LNCaP clone FGC (cell line): Measurements from ENCODE around the gene GLIS1.
A peak's percentile ranks its signal among the peaks of the same experiment; 100 is the strongest.

Experiments
- DNase-seq: peaks from one replicate; pipeline ENCODE4 v3.0.0-alpha.2; 2011; ENCODE audit warnings: low read depth
- H3K4me3 ChIP-seq: 2 replicates; pipeline ENCODE4 v1.5.1; 2011; ENCODE audit warnings: mild to moderate bottlenecking, low read depth, low read length, control low read depth
- TF ChIP-seq, protein P1 (sequence below): IDR thresholded peaks from 2 replicates; pipeline ENCODE4 v1.5.1; 2012; ENCODE audit warnings: mild to moderate bottlenecking; ENCODE audit not compliant: control insufficient read depth, insufficient read depth; ENCODE audit errors: extremely low read depth

The GLIS1 gene

DNA sequence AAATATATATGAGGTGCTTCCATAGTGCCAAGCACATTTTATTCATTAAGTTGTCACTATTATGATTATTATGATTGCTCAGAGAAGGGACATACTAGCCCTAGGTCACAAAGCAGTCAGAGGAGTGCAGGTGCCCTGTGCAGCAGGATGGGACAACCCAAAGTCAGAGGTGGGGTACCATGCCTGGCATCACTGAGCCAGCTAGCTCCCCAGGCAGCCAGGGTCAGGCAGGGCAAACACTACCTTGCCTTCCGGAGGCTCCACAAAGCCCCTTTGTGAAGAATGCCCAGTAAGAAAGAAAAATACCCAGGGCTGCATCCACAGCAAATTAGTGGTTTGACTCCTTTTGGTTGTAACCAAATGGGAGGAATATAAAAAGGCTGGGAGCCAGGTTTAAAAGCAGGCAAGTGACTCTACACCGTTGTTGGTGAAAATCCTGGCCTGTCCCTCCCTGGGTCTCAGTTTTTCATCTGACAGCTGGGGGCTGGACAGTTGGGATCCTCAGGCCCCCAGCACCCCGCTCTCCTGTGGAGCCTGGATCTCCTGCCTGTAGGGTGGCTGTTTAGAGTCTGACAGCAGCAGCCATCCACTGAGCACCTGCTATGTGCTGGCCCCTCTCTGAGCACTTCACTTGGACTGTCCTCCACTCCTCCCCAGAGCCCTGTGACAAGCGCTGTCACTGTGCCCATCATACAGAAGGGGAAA is 98.8 kb downstream of the GLIS1 start:
- DNase-seq: no peak
- TF ChIP-seq, protein P1, sequence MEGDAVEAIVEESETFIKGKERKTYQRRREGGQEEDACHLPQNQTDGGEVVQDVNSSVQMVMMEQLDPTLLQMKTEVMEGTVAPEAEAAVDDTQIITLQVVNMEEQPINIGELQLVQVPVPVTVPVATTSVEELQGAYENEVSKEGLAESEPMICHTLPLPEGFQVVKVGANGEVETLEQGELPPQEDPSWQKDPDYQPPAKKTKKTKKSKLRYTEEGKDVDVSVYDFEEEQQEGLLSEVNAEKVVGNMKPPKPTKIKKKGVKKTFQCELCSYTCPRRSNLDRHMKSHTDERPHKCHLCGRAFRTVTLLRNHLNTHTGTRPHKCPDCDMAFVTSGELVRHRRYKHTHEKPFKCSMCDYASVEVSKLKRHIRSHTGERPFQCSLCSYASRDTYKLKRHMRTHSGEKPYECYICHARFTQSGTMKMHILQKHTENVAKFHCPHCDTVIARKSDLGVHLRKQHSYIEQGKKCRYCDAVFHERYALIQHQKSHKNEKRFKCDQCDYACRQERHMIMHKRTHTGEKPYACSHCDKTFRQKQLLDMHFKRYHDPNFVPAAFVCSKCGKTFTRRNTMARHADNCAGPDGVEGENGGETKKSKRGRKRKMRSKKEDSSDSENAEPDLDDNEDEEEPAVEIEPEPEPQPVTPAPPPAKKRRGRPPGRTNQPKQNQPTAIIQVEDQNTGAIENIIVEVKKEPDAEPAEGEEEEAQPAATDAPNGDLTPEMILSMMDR: no peak
- no peak overlapping the region for H3K4me3 ChIP-seq

DNA sequence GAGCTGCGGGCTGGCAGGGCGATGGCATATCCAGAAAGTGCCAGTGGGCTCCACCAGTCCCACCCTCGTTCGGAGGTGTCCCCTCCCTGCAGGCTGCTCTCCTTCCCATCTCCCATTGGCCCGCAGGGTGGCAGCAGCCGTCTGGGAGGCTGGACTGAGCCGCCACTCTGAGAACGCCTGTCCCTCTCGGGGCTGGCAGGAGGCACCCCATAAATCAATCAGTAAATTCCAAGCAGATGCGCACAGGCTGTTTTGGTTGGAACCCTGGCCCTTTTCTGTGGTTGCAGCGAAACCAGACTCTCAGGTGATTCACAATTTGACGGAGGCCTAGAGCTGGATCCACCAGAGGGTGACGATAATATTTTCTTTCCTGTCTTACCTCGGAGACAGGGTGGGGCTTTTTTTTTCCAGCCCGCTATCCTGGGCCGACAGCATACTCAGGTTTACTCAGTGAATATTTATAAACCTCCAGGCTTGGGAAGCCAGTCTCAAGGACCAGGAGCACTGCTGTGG is 99.7 kb downstream of the GLIS1 start:
- no peak overlapping the region for H3K4me3 ChIP-seq
- TF ChIP-seq, protein P1: no peak
- no peak for DNase-seq

DNA sequence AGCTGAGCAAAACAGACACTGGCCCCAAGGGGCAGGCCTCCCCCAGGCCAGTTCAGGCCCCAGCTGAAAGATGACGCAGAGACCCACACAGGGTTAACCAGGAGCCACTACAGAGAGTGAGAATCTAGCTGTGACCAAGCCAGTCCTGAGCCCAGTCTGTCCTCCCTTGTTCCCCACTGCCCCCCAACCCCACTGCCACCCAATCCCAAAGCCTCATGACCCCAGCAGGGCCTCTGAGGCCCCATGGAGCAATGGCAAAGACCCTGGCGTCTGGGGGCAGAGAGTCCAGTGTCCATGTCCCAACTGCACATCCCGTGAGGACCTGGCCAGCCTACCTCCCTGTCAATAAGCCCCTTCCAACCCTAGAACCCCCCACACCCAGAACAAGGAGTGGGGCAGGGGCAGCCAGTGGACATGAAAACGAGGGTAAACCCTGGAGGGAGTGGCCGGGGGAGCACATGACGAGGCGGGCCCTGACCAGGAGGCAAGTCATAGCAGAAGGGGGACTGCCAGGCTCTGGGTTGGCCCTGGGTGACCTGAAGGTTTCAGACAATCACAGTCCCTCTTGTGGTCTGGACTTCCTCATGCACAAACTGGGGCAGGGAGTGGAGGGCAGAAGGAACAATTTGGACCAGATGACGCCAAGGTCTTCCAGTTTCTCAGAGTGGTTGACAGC is 100.5 kb downstream of the GLIS1 start:
- H3K4me3 ChIP-seq: no peak overlapping the region
- TF ChIP-seq, protein P1: no peak
- DNase-seq: no peak

DNA sequence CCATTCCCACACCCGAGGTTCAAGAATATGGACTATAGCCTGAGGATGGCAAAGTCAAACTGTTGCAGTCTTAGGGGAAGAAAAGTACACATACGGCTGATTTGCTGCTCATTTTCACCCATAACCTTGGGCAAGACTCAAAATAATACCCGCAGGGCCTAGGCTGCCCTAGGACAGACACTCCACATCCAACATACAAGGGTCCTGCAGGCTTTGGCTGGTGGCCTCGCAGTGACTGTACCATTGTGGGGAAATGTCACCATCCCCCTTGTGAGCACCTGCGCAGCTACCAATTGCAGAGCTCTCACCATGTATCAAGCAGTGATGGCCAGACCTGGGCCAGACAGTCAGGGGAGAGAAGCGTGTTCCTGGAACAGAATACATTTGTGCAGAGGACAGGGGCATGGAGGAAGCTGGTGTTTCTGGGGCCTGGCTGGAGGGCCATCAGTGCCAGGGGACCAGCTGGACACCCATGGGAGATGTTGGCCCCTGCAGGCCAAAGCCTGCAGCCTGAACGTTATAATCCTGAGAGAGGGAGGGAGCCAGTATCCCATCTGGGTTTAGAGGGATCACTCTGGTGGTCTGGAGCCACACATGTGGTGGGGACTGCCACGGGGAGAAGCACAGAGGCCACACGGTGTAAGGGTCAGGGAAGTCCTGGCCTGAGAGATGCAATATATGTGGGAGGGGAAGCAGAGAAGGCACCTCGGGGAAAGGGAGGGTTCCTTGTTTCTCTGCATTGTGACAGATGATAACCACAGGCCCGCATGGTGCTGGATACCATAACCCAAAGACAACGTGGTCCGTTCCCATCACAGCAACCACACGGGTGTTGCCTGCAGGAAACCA is 101.2 kb downstream of the GLIS1 start:
- no peak for DNase-seq
- TF ChIP-seq, protein P1: no peak
- H3K4me3 ChIP-seq: no peak overlapping the region

DNA sequence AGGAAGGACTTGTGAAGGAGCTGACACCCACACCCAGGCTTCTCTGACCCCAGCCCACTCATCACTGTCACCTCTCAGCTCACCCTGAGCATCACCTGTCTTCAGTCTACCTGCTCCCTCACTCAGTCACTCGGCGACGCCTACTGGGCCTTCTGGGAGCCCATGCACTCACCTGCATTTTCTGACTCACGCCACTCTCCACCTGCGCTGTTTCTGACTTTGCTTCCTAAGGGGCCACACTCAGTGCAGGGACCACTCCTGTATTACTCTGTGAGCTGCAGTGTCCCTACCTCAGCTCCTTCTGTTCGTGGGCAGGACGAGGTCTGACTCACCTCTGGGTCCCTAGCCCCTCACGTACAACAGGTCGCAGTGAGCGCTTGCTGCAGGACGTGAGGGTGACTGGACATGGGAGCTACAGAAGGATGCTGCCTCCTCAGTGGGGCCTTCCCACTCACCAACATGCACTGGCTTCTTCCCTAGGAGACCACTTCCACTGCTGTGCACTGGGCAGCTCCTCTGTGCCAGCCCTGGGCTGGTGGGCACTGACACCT is 102.3 kb downstream of the GLIS1 start:
- no peak overlapping the region for H3K4me3 ChIP-seq
- TF ChIP-seq, protein P1: peak; percentile 49
- DNase-seq: no peak

DNA sequence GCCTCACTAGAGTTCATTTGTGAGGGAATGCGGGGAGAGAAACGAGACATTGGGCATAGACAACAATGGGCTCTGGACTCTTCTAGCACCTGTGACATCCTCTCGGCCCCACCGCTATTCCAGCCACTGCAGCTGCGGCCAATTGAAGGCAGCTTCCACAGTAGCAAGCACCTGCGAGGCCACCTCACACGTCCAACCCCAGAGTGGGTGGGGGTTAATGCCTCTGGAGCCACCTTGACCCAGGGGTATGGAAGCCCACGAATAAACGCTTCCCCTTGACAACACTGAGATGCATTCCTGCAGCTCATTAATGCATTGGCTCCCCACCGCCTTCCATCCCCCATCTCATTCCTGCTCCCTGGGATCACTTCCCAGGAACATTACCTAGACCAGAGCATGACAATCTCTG is 104.4 kb downstream of the GLIS1 start:
- TF ChIP-seq, protein P1: no peak
- no peak overlapping the region for H3K4me3 ChIP-seq
- no peak for DNase-seq
